NCI-H82 treated with DMSO at 0.1 percent for 48 hours (cell line): ENCODE results near the gene TDRD7.

ENCODE experiments used
- DNase-seq: peaks from one replicate; lab custom pipeline; 2025; ENCODE audit not compliant: unreplicated experiment; lab: John Stamatoyannopoulos, UW

TDRD7 gene

GRCh38 chr9:97521576-97522333 lies 109.9 kb downstream of the TDRD7 start:
- no peak for DNase-seq

GRCh38 chr9:97524424-97524823 lies 112.5 kb downstream of the TDRD7 start:
- no peak for DNase-seq

GRCh38 chr9:97525451-97525850 lies 113.6 kb downstream of the TDRD7 start:
- no peak for DNase-seq

DNA sequence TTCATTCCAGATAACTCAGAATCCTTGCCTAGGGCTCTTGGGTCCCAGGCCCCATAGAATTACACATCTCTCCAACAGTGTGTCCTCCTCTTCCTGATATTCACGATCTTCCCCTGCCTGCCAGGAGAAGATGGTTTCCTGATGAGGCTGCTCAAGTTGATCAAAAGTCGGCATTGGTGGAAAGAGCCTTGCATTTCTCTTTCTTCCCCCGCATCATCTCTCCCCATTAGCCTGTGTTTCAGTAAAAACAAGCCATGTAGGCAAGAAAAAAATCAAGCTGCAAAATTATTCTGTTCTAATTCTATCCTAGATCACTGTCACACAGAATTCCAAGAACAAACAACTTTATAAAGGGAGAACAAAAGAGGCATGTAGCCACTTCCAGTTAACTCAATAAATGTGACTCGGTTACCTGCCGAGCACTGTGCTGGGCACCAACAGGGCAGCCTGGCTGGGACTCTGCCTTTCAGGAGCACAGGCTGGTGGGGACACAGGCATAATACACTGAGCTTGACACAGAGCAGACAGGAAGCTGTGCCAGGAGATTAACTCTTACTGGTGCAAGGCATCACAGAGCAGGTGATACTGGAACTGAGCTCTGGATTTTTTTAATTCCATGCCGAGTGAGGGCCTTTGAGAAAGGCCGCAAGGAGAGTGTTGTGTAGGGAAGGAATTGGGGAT lies 115.1 kb downstream of the TDRD7 start:
- no peak for DNase-seq

GRCh38 chr9:97527626-97528528 lies 116.0 kb downstream of the TDRD7 start:
- no peak for DNase-seq

DNA sequence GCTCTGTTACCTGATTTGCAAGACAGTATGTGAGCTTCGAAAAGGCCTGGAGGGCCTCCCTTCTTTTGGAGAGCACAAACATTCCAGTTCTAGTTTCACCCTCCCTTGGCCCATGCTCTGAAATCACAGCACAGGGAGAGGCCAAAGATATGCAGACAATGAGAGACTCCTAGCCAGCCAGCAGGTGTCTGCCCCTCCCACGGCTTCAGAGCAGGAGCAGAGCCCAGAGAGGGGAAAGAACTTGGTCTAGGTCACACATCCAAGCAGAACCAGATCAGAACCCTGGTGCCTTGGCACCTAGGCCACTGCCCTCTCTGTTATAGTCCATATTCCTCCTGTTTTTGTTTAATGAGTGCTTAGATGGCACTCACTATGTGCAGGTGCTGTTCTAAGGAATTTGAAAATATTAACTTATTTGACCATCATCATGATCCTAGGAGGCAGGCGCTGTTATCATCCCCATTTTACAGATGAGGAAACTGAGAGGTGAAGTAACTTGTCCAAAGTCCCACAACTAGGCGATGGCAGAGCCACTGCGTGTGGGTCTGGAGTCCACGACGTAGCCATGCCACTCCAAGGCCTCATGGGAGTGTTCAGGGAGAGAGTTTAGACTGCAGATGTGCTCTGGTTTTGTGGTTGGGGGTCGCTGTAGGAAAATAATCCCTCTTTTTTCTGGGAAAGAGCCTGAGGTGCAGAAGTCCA lies 116.8 kb downstream of the TDRD7 start:
- DNase-seq = no peak

DNA sequence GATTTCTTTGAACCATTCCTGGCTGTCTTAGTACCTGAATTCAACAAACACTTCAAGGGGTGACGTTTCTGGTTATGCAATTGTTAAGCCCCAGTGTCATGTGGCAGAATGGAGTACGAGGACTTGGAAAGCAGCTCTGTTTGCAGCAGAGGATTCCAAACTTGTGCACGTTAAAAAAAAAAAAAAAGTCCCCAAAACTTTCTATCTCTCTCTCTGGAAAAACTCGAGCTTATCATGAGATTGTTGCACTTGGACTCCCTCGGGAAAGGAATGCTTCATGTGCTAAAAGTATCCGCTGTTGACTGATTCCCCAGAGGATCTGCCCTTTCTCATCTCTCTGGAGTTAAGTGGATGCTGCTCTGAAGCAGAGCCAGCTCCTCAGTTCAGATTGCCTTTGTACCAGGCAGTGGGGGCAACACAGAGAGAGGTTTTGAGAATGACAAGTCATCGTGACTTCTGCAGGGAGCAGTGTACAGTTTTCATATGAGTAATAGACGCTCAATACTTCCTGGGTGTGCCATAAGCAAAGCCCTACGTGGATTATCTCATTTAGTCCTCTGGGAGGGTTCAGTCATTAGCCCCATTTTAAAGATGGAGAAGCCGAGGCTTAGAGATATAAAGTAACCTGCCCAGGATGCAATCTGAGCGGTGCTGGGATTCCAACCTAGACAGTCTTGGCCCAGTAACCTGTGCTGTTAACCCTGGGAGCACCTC lies 117.6 kb downstream of the TDRD7 start:
- DNase-seq = no peak

GRCh38 chr9:97531888-97532376 lies 120.0 kb downstream of the TDRD7 start:
- DNase-seq = no peak

DNA sequence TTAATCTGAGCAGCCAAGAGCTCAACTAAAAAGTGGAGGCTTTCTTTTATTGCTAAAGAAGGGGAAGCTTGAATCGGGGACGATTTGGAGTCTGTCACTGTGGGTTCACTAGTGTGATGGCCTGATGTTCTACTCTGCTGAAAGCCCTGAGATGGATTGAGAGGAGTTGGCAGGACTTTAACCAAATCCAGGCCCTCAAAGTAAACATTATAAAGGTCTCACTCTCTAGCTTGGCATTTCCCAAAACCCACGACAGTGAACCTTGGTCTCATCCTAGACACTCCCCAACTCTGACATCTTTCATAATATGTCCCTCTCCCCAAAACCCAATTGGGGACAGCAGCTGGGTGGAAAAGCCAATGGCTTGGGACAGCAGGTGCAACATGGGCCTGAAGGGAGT lies 122.3 kb downstream of the TDRD7 start:
- no peak for DNase-seq

GRCh38 chr9:97534961-97535594 lies 123.2 kb downstream of the TDRD7 start:
- no peak for DNase-seq

DNA sequence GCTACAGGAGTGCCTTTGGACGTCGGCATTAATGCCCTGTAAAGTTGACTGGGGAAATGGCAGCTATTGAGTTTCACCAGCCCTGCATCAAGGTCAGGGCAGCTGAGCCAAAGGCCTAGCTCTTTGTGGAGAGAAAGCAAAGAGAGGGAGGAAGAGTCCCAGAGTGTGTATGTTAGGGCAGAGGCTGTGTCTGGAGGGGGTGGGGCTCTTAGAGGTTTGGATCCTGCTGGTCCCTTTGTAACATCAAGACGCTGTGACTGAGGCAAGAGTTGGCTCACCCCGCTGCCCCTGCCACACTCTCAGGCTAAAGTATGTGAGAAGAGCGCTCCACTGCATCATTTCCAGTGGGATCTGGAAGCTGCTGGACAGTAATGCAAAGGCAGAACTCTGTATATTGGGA lies 123.9 kb downstream of the TDRD7 start:
- DNase-seq = no peak

GRCh38 chr9:97536480-97536879 lies 124.6 kb downstream of the TDRD7 start:
- DNase-seq = no peak

- no peak for DNase-seq
Measured at GRCh38 chr9:97543561-97543960, 131.7 kb downstream of the TDRD7 start.

DNA sequence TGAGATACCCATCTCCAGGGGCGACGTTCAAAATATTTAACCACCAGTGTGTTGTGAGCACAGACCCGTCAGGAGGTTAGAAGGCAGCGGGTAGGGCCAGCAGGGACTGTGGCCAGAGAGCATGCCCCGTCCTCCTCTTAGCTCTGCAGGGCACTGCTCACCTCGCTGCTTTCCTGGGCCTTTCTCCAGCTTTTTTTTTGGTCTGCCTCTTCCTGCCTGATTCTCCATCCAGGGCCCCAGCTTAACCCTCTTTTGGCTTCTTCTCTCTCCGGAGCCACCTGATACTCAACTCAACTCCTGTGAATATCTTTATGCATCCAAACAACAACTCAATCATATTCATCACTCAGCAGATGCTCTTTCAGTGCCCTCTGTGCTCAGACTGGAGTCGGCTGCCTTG lies 133.6 kb downstream of the TDRD7 start:
- DNase-seq = no peak
